Type B pancreatic cell (in vitro differentiated cells): Measurements from ENCODE around the gene MAP4K5. TPM values are rescaled to one million over a fixed set of nuclear protein-coding genes. Genes with fewer than 3 reads are reported as not detected.

Experiments
- DNase-seq: peaks from one replicate; pipeline ENCODE4 v3.0.0; 2021; ENCODE audit warnings: mixed read lengths; ENCODE audit not compliant: unreplicated experiment; ENCODE audit errors: extremely low spot score
- H3K27ac Mint-ChIP-seq: 2 replicates; pipeline ENCODE4 v1.8.0; 2021; ENCODE audit warnings: mild to moderate bottlenecking, mixed read lengths
- H3K27me3 Mint-ChIP-seq: 2 replicates; pipeline ENCODE4 v1.8.0; 2021; ENCODE audit warnings: mixed read lengths
- H3K36me3 Mint-ChIP-seq: 2 replicates; pipeline ENCODE4 v1.8.0; 2021; ENCODE audit warnings: mixed read lengths
- H3K4me1 Mint-ChIP-seq: one replicate; pipeline ENCODE4 v1.8.0; 2021; ENCODE audit warnings: mixed read lengths; ENCODE audit not compliant: unreplicated experiment
- H3K4me3 Mint-ChIP-seq: 2 replicates; pipeline ENCODE4 v1.8.0; 2021; ENCODE audit warnings: mild to moderate bottlenecking, mixed read lengths
- H3K9me3 Mint-ChIP-seq: 2 replicates; pipeline ENCODE4 v1.8.0; 2021; ENCODE audit warnings: mixed read lengths
- total RNA-seq: library from RNA; stranded (reverse); gene quantifications from 2 replicates; pipeline ENCODE4 v1.2.1, GENCODE V29; 2021; ENCODE audit warnings: low replicate concordance
- TF ChIP-seq, protein P1 (sequence below): fragments of 200-600 bp; sonication (generic); conservative IDR thresholded peaks from 2 replicates; pipeline ENCODE4 v1.5.0; 2021; ENCODE audit warnings: antibody characterized with exemption, mild to moderate bottlenecking

MAP4K5 gene
- total RNA-seq, 1 donor from 2014 or later: 58.4 TPM

- TF ChIP-seq, protein P1, sequence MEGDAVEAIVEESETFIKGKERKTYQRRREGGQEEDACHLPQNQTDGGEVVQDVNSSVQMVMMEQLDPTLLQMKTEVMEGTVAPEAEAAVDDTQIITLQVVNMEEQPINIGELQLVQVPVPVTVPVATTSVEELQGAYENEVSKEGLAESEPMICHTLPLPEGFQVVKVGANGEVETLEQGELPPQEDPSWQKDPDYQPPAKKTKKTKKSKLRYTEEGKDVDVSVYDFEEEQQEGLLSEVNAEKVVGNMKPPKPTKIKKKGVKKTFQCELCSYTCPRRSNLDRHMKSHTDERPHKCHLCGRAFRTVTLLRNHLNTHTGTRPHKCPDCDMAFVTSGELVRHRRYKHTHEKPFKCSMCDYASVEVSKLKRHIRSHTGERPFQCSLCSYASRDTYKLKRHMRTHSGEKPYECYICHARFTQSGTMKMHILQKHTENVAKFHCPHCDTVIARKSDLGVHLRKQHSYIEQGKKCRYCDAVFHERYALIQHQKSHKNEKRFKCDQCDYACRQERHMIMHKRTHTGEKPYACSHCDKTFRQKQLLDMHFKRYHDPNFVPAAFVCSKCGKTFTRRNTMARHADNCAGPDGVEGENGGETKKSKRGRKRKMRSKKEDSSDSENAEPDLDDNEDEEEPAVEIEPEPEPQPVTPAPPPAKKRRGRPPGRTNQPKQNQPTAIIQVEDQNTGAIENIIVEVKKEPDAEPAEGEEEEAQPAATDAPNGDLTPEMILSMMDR: no peak
- Mint-ChIP-seq H3K36me3 (no peaks in the 10 kb centered on the region), H3K27ac (no peak overlapping the region), H3K4me3 (no peak overlapping the region), H3K9me3 (no peaks in the 10 kb centered on the region), H3K4me1 (no peaks in the 10 kb centered on the region), H3K27me3 (no peaks in the 10 kb centered on the region)
- DNase-seq: no peak
These were observed 151.4 kb downstream of the MAP4K5 start for GRCh38 chr14:50381008-50381407.

GRCh38 chr14:50380455-50380854 is 151.9 kb downstream of the MAP4K5 start:
- Mint-ChIP-seq H3K4me1 (no peaks in the 10 kb centered on the region), H3K27me3 (no peaks in the 10 kb centered on the region), H3K27ac (no peak overlapping the region), H3K36me3 (no peaks in the 10 kb centered on the region), H3K9me3 (no peaks in the 10 kb centered on the region), H3K4me3 (no peak overlapping the region)
- no peak for DNase-seq
- TF ChIP-seq, protein P1: no peak

GRCh38 chr14:50379563-50379962 is 152.8 kb downstream of the MAP4K5 start:
- no peak overlapping the region for H3K4me3 Mint-ChIP-seq
- no peaks in the 10 kb centered on the region for H3K27me3 Mint-ChIP-seq
- H3K36me3 Mint-ChIP-seq: no peaks in the 10 kb centered on the region
- H3K9me3 Mint-ChIP-seq: no peaks in the 10 kb centered on the region
- H3K4me1 Mint-ChIP-seq: no peaks in the 10 kb centered on the region
- no peak for DNase-seq
- TF ChIP-seq, protein P1: no peak
- no peak overlapping the region for H3K27ac Mint-ChIP-seq

DNA sequence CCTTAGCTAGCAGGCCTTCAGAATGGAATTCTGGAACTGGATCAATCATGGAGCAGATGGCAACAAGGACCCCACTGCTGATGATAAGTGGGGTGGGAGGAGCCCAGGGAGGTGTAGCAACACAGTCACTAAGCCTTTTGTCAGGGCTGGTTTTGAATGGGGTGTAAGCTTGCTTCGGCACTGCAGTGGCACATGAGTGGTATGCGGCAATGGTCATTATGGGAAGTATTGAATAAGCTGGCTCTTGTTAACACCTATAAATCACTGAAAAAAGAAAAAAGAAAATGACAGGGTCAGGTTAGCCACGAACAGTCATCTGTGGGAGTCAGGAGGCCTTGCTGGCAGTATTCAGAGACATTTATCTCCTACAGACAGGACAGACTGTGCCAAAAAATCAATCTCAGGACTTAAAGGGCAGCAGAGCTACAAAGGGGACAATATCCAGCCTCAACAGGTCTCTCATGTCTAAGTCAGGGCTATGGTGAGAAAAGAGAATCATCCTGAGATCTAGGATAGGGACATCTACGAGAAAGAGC is 154.8 kb downstream of the MAP4K5 start:
- no peak for DNase-seq
- no peaks in the 10 kb centered on the region for H3K4me1 Mint-ChIP-seq
- H3K36me3 Mint-ChIP-seq: no peaks in the 10 kb centered on the region
- no peak overlapping the region for H3K4me3 Mint-ChIP-seq
- H3K27me3 Mint-ChIP-seq: no peaks in the 10 kb centered on the region
- TF ChIP-seq, protein P1: no peak
- H3K27ac Mint-ChIP-seq: no peak overlapping the region
- no peaks in the 10 kb centered on the region for H3K9me3 Mint-ChIP-seq

GRCh38 chr14:50375760-50376159 is 156.6 kb downstream of the MAP4K5 start:
- H3K36me3 Mint-ChIP-seq: no peaks in the 10 kb centered on the region
- H3K27me3 Mint-ChIP-seq: no peaks in the 10 kb centered on the region
- H3K27ac Mint-ChIP-seq: no peak overlapping the region
- H3K4me3 Mint-ChIP-seq: no peak overlapping the region
- H3K9me3 Mint-ChIP-seq: no peaks in the 10 kb centered on the region
- DNase-seq: no peak
- TF ChIP-seq, protein P1: no peak
- no peaks in the 10 kb centered on the region for H3K4me1 Mint-ChIP-seq

- TF ChIP-seq, protein P1: no peak
- Mint-ChIP-seq H3K9me3 (no peaks in the 10 kb centered on the region), H3K27ac (no peak overlapping the region), H3K36me3 (no peaks in the 10 kb centered on the region), H3K4me3 (no peak overlapping the region), H3K4me1 (no peaks in the 10 kb centered on the region), H3K27me3 (no peaks in the 10 kb centered on the region)
- no peak for DNase-seq
These were observed 158.4 kb downstream of the MAP4K5 start for GRCh38 chr14:50373959-50374358.
